Right atrium auricular region (tissue), 2 donors: ENCODE measurements around the gene FRMPD4. TPM values are rescaled to one million over a fixed set of nuclear protein-coding genes. Genes with fewer than 3 reads are reported as not detected.

Source experiments
- DNase-seq: peaks from one replicate; pipeline ENCODE4 v3.0.0-alpha.2; 2019; ENCODE audit warnings: low spot score
- H3K27ac ChIP-seq, 2 donors: fragments of 200-600 bp; sonication (generic); 1 replicate in 1 of 2; 2 replicates in 1 of 2; pipeline ENCODE4 v1.5.1; 2016 to 2019
- H3K27me3 ChIP-seq, 2 donors: fragments of 200-600 bp; sonication (generic); one replicate each; pipeline versions ENCODE4 v1.5.1 to v1.6.0; 2017 to 2019
- H3K36me3 ChIP-seq: fragments of 200-600 bp; sonication (generic); one replicate; pipeline ENCODE4 v1.5.1; 2016
- H3K4me1 ChIP-seq, 2 donors: fragments of 200-600 bp; sonication (generic); one replicate each; pipeline versions ENCODE4 v1.5.1 to v1.6.0; 2017 to 2019
- H3K4me3 ChIP-seq, 2 donors: fragments of 200-600 bp; sonication (generic); 1 replicate in 1 of 2; 2 replicates in 1 of 2; pipeline ENCODE4 v1.5.1; 2017 to 2019; ENCODE audit warnings: mild to moderate bottlenecking in 1 of 2, moderate library complexity in 1 of 2
- H3K9me3 ChIP-seq, 2 donors: fragments of 200-600 bp; sonication (generic); one replicate each; pipeline ENCODE4 v1.5.1; 2019
- CTCF ChIP-seq, 2 donors: fragments of 200-600 bp; sonication (generic); IDR thresholded peaks; one replicate each; pipeline ENCODE4 v1.5.1; 2019; ENCODE audit warnings: antibody characterized with exemption in 2 of 2
- total RNA-seq, 2 donors: library from RNA; depleted of rRNA; stranded (reverse); fragments of >200 nt; gene quantifications; one replicate each; pipeline ENCODE4 v1.1.0, GENCODE V29; 2016

FRMPD4 gene
- total RNA-seq, 2 donors from 2014 or later: 1.2 to 1.3 TPM

- no peaks in the 10 kb centered on the region for H3K9me3 ChIP-seq
- no peak for DNase-seq
- no peak overlapping the region for H3K4me3 ChIP-seq
- no peaks in the 10 kb centered on the region for H3K27me3 ChIP-seq
- H3K4me1 ChIP-seq: no peaks in the 10 kb centered on the region
- no peak for TF ChIP-seq CTCF (IDR thresholded peaks at IDR 0.05)
- H3K36me3 ChIP-seq: no peaks in the 10 kb centered on the region
- H3K27ac ChIP-seq: no peak overlapping the region
Measured at GRCh38 chrX:12269484-12269883, 131.2 kb downstream of the FRMPD4 start.

GRCh38 chrX:12278151-12278550, 139.9 kb downstream of the FRMPD4 start:
- H3K4me1 ChIP-seq: no peaks in the 10 kb centered on the region
- no peak overlapping the region for H3K27ac ChIP-seq
- TF ChIP-seq CTCF (IDR thresholded peaks at IDR 0.05): no peak
- H3K36me3 ChIP-seq: no peaks in the 10 kb centered on the region
- no peak overlapping the region for H3K4me3 ChIP-seq
- DNase-seq: no peak
- H3K27me3 ChIP-seq: no peaks in the 10 kb centered on the region
- H3K9me3 ChIP-seq: no peaks in the 10 kb centered on the region

- no peaks in the 10 kb centered on the region for H3K9me3 ChIP-seq
- DNase-seq: no peak
- H3K4me3 ChIP-seq: no peak overlapping the region
- H3K36me3 ChIP-seq: no peaks in the 10 kb centered on the region
- no peak for TF ChIP-seq CTCF (IDR thresholded peaks at IDR 0.05)
- H3K27me3 ChIP-seq: no peaks in the 10 kb centered on the region
- H3K27ac ChIP-seq: no peak overlapping the region
- no peaks in the 10 kb centered on the region for H3K4me1 ChIP-seq
Measured at GRCh38 chrX:12282991-12283390, 144.7 kb downstream of the FRMPD4 start.

GRCh38 chrX:12292996-12293765, 154.9 kb downstream of the FRMPD4 start:
- no peak overlapping the region for H3K4me3 ChIP-seq
- H3K9me3 ChIP-seq: no peaks in the 10 kb centered on the region
- DNase-seq: no peak
- no peaks in the 10 kb centered on the region for H3K36me3 ChIP-seq
- H3K27ac ChIP-seq: no peak overlapping the region
- H3K27me3 ChIP-seq: no peaks in the 10 kb centered on the region
- no peaks in the 10 kb centered on the region for H3K4me1 ChIP-seq
- no peak for TF ChIP-seq CTCF (IDR thresholded peaks at IDR 0.05)

GRCh38 chrX:12297353-12297752, 159.1 kb downstream of the FRMPD4 start:
- H3K36me3 ChIP-seq: no peaks in the 10 kb centered on the region
- no peak for DNase-seq
- TF ChIP-seq CTCF (IDR thresholded peaks at IDR 0.05): no peak
- no peaks in the 10 kb centered on the region for H3K9me3 ChIP-seq
- H3K27me3 ChIP-seq: no peaks in the 10 kb centered on the region
- H3K4me3 ChIP-seq: no peak overlapping the region
- no peak overlapping the region for H3K27ac ChIP-seq
- no peaks in the 10 kb centered on the region for H3K4me1 ChIP-seq

GRCh38 chrX:12301288-12301687, 163.0 kb downstream of the FRMPD4 start:
- no peak for DNase-seq
- Histone ChIP-seq H3K27ac (no peak overlapping the region), H3K4me3 (no peak overlapping the region), H3K9me3 (no peaks in the 10 kb centered on the region), H3K4me1 (no peaks in the 10 kb centered on the region), H3K36me3 (no peaks in the 10 kb centered on the region), H3K27me3 (no peaks in the 10 kb centered on the region)
- no peak for TF ChIP-seq CTCF (IDR thresholded peaks at IDR 0.05)
